ENCODE data around the gene PSME2.

GRCh38 chr14:24103451-24103850 lies 43.0 kb downstream of the PSME2 start:
- TF ChIP-seq CTCF (conservative IDR thresholded peaks at IDR 0.05) (no peak), EZH2 (IDR thresholded peaks at IDR 0.05; ENCODE audit: low read depth) (no peak)
